MCF 10A (cell line): ENCODE measurements around the gene NEK10. TPM values are rescaled to one million over a fixed set of nuclear protein-coding genes. Genes with fewer than 3 reads are reported as not detected.

Source experiments
- BruUV-seq: library from RNA; stranded (reverse); fragments of 400-500 nt; replicated peaks from 2 replicates; lab custom pipeline; 2021; lab: Mats Ljungman, UMichigan
- CTCF ChIA-PET: fragments of 300-600 bp; sonication (Branson Sonifier 250); formaldehyde crosslinking; extraction: SDS; loops from one replicate; lab custom pipeline; 2021; ENCODE audit warnings: antibody characterized with exemption, inconsistent platforms; lab: Yijun Ruan, JAX
- POLR2A ChIA-PET: fragments of 300-600, 350-650 bp; sonication (Branson Sonifier 250); formaldehyde crosslinking; extraction: SDS; loops from one replicate; lab custom pipeline; 2020; ENCODE audit warnings: antibody characterized with exemption, inconsistent platforms; lab: Yijun Ruan, JAX
- DNase-seq: peaks from one replicate; pipeline ENCODE4 v3.0.0-alpha.2; 2018; ENCODE audit not compliant: unreplicated experiment
- H3K27ac Mint-ChIP-seq: one replicate; pipeline ENCODE4 v1.8.0; 2022; ENCODE audit warnings: mild to moderate bottlenecking, low read depth, mixed read lengths; ENCODE audit not compliant: unreplicated experiment
- H3K27me3 Mint-ChIP-seq: one replicate; pipeline ENCODE4 v1.8.0; 2022; ENCODE audit warnings: mixed read lengths; ENCODE audit not compliant: insufficient read depth, unreplicated experiment
- H3K36me3 Mint-ChIP-seq: one replicate; pipeline ENCODE4 v1.8.0; 2022; ENCODE audit warnings: mild to moderate bottlenecking, moderate library complexity, mixed read lengths; ENCODE audit not compliant: insufficient read depth, unreplicated experiment
- H3K4me1 Mint-ChIP-seq: one replicate; pipeline ENCODE4 v1.8.0; 2022; ENCODE audit warnings: mixed read lengths; ENCODE audit not compliant: insufficient read depth, unreplicated experiment
- H3K4me3 Mint-ChIP-seq: one replicate; pipeline ENCODE4 v1.8.0; 2022; ENCODE audit warnings: mild to moderate bottlenecking, moderate library complexity, mixed read lengths; ENCODE audit not compliant: unreplicated experiment
- H3K9me3 Mint-ChIP-seq: one replicate; pipeline ENCODE4 v1.8.0; 2022; ENCODE audit warnings: mixed read lengths; ENCODE audit not compliant: unreplicated experiment
- CTCF ChIP-seq: fragments of 200-600 bp; IDR thresholded peaks from one replicate; pipeline ENCODE4 v1.8.0; 2022; ENCODE audit warnings: antibody characterized with exemption, mild to moderate bottlenecking; ENCODE audit not compliant: unreplicated experiment
- intact Hi-C: fragments of 100-400 bp; cut with micrococcal nuclease; formaldehyde crosslinking; loops from 2 replicates; pipeline ENCODE4 v1.14.1; 2022
- total RNA-seq: library from RNA; stranded (reverse); gene quantifications from 2 replicates; pipeline ENCODE4 v1.2.3, GENCODE V29; 2022

Gene NEK10
- total RNA-seq, 1 experiment from 2014 or later: 0.44 TPM

GRCh38 chr3:27220166-27220565, 149.0 kb downstream of the NEK10 start:
- peaks cover 21% of the 10 kb centered on the region for H3K4me1 Mint-ChIP-seq
- no TSS peak for BruUV-seq
- peaks cover 13% of the 10 kb centered on the region for H3K9me3 Mint-ChIP-seq
- CTCF ChIA-PET: no interaction called here
- TF ChIP-seq CTCF: no peak
- intact Hi-C loops: no loop called here
- H3K4me3 Mint-ChIP-seq: no peak overlapping the region
- H3K27me3 Mint-ChIP-seq: no peaks in the 10 kb centered on the region
- POLR2A ChIA-PET: interaction anchor here (1.2 kb wide), 1 partner anchor 18 kb away, joined by 3 read pairs; no protein-coding TSS in a partner anchor
- H3K36me3 Mint-ChIP-seq: peaks cover 6% of the 10 kb centered on the region
- no peak for DNase-seq
- no peak overlapping the region for H3K27ac Mint-ChIP-seq

DNA sequence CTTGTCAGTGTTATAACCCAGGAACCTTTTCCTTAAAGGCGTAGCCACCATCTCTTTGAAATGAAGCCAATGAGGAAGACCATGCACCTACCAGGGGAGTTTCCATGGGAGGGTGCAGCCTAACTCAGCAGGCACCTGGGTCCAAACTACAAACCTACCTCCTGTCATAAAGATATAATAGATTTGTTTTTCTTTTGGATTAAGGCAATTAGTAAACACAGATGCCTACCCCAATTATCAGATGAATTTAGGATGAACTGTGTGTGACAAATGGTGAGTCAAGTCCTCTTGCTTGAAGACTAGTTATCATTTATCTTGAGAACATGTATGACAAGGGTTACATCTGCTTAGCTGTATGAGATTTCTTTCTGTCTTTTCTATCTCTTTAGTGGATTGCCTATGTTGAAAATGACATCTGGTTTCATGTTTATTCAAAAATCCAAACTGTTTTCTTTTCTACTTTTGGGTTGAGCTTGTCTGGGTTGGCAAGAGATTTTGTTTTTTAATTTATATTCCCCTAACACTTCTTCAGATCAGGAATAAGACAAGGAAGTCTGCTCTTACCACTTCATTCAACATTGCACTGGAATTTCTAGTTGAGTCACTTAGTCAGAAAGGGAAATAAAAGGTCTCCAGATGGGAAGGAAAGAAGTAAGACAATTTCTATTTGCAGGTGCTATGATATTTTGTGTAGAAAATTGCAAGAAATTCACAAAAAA, 149.9 kb downstream of the NEK10 start:
- BruUV-seq: no TSS peak
- ChIA-PET CTCF (no interaction called here), POLR2A (interaction anchor here (1.2 kb wide), 1 partner anchor 17 kb away, joined by 3 read pairs; no protein-coding TSS in a partner anchor)
- Mint-ChIP-seq H3K9me3 (peaks cover 13% of the 10 kb centered on the region), H3K4me3 (no peak overlapping the region), H3K36me3 (peaks cover 6% of the 10 kb centered on the region), H3K27ac (no peak overlapping the region), H3K27me3 (no peaks in the 10 kb centered on the region), H3K4me1 (peaks cover 17% of the 10 kb centered on the region)
- intact Hi-C loops: no loop called here
- TF ChIP-seq CTCF: no peak
- DNase-seq: no peak

DNA sequence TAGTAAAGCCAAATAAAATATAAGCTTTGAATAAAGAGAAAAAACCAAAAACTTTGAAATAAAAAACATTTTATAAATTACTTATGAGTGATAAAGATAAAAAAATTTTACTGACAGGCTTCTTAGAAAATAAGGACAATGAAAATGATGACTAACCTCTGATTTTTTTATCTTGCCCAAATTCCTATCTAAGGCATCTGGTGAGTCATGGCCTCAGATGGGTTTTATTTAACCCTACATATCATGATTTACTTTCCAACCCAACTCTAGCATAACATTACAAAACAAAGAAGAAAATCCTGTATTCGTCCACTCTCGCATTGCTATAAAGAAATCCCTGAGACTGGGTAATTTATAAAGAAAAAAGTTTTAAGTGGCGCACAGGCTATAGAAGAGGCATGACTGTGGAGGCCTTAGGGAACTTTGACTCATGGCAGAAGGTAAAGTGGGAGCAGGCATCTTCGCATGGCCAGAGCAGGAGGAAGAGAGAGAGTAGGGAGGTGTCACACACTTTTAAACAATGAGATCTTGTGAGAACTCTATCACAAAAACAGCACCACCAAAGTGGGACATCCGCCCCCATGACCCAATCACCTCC, 152.1 kb downstream of the NEK10 start:
- Mint-ChIP-seq H3K4me3 (no peak overlapping the region), H3K9me3 (peaks cover 6% of the 10 kb centered on the region), H3K4me1 (peaks cover 6% of the 10 kb centered on the region), H3K27me3 (no peaks in the 10 kb centered on the region), H3K36me3 (peaks cover 6% of the 10 kb centered on the region), H3K27ac (peak overlapping the region; percentile 40)
- intact Hi-C loops: no loop called here
- POLR2A ChIA-PET: no interaction called here
- CTCF ChIA-PET: no interaction called here
- peak; percentile 37 for DNase-seq
- BruUV-seq: no TSS peak
- no peak for TF ChIP-seq CTCF

DNA sequence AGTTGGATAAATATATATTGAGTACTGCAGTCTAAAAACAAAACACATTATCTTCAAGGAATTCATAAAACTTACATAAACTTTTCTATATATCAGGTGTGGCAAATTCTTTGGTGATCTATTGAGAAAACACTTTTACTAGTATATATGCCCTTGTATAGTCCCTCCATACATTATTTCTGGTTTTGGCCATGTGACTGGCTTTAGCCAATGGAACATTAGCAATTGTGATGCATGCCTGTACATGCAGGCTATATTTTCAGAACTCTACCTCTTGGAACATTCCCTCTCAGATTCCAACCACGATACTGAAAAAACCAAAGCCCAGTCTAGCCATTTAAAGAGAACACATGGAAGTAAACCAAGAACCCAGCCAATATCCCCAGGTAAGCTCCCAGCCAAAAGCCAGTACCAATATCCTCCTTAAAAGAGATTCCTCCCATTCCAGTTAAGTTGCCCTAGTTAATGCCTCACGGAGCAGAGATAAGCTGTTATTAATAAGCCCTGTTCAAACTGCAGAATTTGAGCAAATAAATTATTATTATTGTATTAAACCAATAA, 152.8 kb downstream of the NEK10 start:
- Mint-ChIP-seq H3K9me3 (peaks cover 6% of the 10 kb centered on the region), H3K36me3 (peaks cover 6% of the 10 kb centered on the region), H3K4me1 (peaks cover 6% of the 10 kb centered on the region), H3K27me3 (no peaks in the 10 kb centered on the region), H3K4me3 (no peak overlapping the region), H3K27ac (peak overlapping the region; percentile 40)
- ChIA-PET CTCF (interaction anchor here (1.2 kb wide), 1 partner anchor 9 kb away, joined by 3 read pairs; no protein-coding TSS in a partner anchor), POLR2A (no interaction called here)
- no peak for TF ChIP-seq CTCF
- DNase-seq: no peak
- no TSS peak for BruUV-seq
- intact Hi-C loops: no loop called here
